GM23248 (cell line): ENCODE measurements around the gene BHLHE41. TPM values are rescaled to one million over a fixed set of nuclear protein-coding genes. Genes with fewer than 3 reads are reported as not detected.
A peak's percentile ranks its signal among the peaks of the same experiment; 100 is the strongest.

ENCODE experiments used
- DNase-seq: peaks from one replicate; pipeline ENCODE4 v3.0.0-alpha.2; 2015
- H2AFZ ChIP-seq: fragments of 200-600 bp; sonication (generic); 2 replicates; pipeline ENCODE4 v1.6.1; 2016; ENCODE audit warnings: antibody characterized with exemption
- H3F3A ChIP-seq: fragments of 200-600 bp; sonication (generic); 2 replicates; pipeline ENCODE4 v1.6.1; 2016; ENCODE audit warnings: mild to moderate bottlenecking, antibody characterized with exemption, mixed run types; ENCODE audit not compliant: insufficient read depth
- H3K27ac ChIP-seq: fragments of 200-600 bp; sonication (generic); 2 replicates; pipeline ENCODE4 v1.5.1; 2016; ENCODE audit warnings: mild to moderate bottlenecking
- H3K27me3 ChIP-seq: fragments of 200-600 bp; sonication (generic); replicated peaks from 2 replicates; pipeline ENCODE4 v1.6.1; 2016; ENCODE audit warnings: mild to moderate bottlenecking; ENCODE audit not compliant: insufficient read depth
- H3K36me3 ChIP-seq: fragments of 200-600 bp; sonication (generic); 2 replicates; pipeline ENCODE4 v1.6.1; 2016; ENCODE audit warnings: low read depth, mild to moderate bottlenecking
- H3K4me1 ChIP-seq: fragments of 200-600 bp; sonication (generic); 2 replicates; pipeline ENCODE4 v1.6.1; 2016; ENCODE audit warnings: mild to moderate bottlenecking; ENCODE audit not compliant: insufficient read depth
- H3K4me2 ChIP-seq: fragments of 200-600 bp; sonication (generic); one replicate; pipeline ENCODE4 v1.6.1; 2016; ENCODE audit warnings: mild to moderate bottlenecking; ENCODE audit not compliant: unreplicated experiment
- H3K4me3 ChIP-seq: fragments of 200-600 bp; sonication (generic); 2 replicates; pipeline ENCODE4 v1.5.1; 2016; ENCODE audit warnings: mild to moderate bottlenecking
- H3K79me2 ChIP-seq: fragments of 200-600 bp; sonication (generic); 2 replicates; pipeline ENCODE4 v1.6.1; 2016; ENCODE audit warnings: mild to moderate bottlenecking; ENCODE audit not compliant: insufficient read depth
- H3K9ac ChIP-seq: fragments of 200-600 bp; sonication (generic); 2 replicates; pipeline ENCODE4 v1.6.1; 2016; ENCODE audit warnings: mild to moderate bottlenecking
- H3K9me2 ChIP-seq: fragments of 200-600 bp; sonication (generic); 2 replicates; pipeline ENCODE4 v1.6.1; 2016; ENCODE audit warnings: mixed run types, mild to moderate bottlenecking, moderate library complexity; ENCODE audit not compliant: insufficient read depth
- H3K9me3 ChIP-seq: fragments of 200-600 bp; sonication (generic); one replicate; pipeline ENCODE4 v1.6.1; 2017; ENCODE audit warnings: low read depth
- H4K20me1 ChIP-seq: fragments of 200-600 bp; sonication (generic); 2 replicates; pipeline ENCODE4 v1.6.0; 2016; ENCODE audit not compliant: insufficient read depth
- EZH2 ChIP-seq: fragments of 200-600 bp; sonication (generic); IDR thresholded peaks from 2 replicates; pipeline ENCODE4 v1.6.1; 2018; ENCODE audit warnings: antibody characterized with exemption, mild to moderate bottlenecking; ENCODE audit not compliant: insufficient read depth, poor library complexity, severe bottlenecking
- EZH2phosphoT487 ChIP-seq: fragments of 200-600 bp; sonication (generic); IDR thresholded peaks from 2 replicates; pipeline ENCODE4 v1.6.1; 2018; ENCODE audit warnings: antibody characterized with exemption, moderate library complexity, mild to moderate bottlenecking, low read depth; ENCODE audit not compliant: insufficient read depth
- WGBS, 2 experiments: methylation state at CpG; one replicate each; pipeline ENCODE4 v1.1.6; 2015 to 2017; ENCODE audit warnings: low lambda C conversion rate in 2 of 2, low coverage in 1 of 2; ENCODE audit errors: missing lambda C conversion rate in 2 of 2; 5-methylcytosine and 5-hydroxymethylcytosine counted together
- in situ Hi-C: fragments of 300-500 bp; cut with MboI; formaldehyde crosslinking; loops from 2 replicates; pipeline ENCODE4 v1.15.0; 2020
- polyA plus RNA-seq: library from polyadenylated mRNA; unstranded; fragments of >200 nt; fragmentation: Nextera tagmentation; extraction: Ambion mirVana; gene quantifications from 2 replicates; pipeline ENCODE4 v1.2.1, GENCODE V29; 2016
- total RNA-seq: library from RNA; depleted of rRNA; stranded (reverse); fragments of >200 nt; shearing (Covaris generic); gene quantifications from 2 replicates; pipeline ENCODE4 v1.2.3, GENCODE V29; 2014

The BHLHE41 gene
- total and polyA plus RNA-seq, 2 experiments from 2014 or later: 0.76 to 1.3 TPM

DNA sequence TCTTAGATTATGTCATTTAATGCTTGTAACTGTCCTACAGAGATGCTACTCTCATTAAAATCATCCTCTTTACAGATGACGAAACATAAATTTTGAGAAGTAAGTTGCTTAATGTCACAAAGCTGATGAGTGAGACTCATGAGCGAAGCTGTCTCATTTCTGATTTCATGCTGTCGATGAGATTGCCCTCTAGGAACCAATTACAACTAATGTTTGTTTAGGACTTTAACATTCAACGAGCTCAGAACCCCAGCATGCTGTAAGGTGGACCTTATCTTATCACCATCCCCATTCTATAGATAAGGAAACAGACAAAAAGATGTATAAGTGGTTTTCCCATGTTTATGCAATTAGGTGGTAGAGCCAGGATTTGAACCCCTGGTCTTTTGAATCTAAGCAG lies 23.1 kb downstream of the BHLHE41 start:
- TF ChIP-seq EZH2phosphoT487 (no peak), EZH2 (no peak)
- peaks cover 10% of the 10 kb centered on the region for H3K4me1 ChIP-seq
- H3F3A ChIP-seq: peaks cover 8% of the 10 kb centered on the region
- no peaks in the 10 kb centered on the region for H3K9me3 ChIP-seq
- no peak overlapping the region for H3K4me3 ChIP-seq
- no peak overlapping the region for H3K4me2 ChIP-seq
- H3K36me3 ChIP-seq: no peaks in the 10 kb centered on the region
- DNase-seq: no peak
- H3K79me2 ChIP-seq: no peaks in the 10 kb centered on the region
- no peak overlapping the region for H3K27ac ChIP-seq
- H3K9ac ChIP-seq: no peak overlapping the region
- 88 to 91% methylated on average over 4 of the region's 4 CpGs for WGBS, 2 experiments
- in situ Hi-C loops: no loop called here
- H3K9me2 ChIP-seq: no peaks in the 10 kb centered on the region
- H3K27me3 ChIP-seq: no peaks in the 10 kb centered on the region
- H4K20me1 ChIP-seq: no peaks in the 10 kb centered on the region
- no peak overlapping the region for H2AFZ ChIP-seq

GRCh38 chr12:26101350-26101734 lies 23.5 kb downstream of the BHLHE41 start:
- Histone ChIP-seq H3K36me3 (no peaks in the 10 kb centered on the region), H3K9ac (no peak overlapping the region), H3K27me3 (no peaks in the 10 kb centered on the region), H3K9me2 (no peaks in the 10 kb centered on the region), H3K79me2 (no peaks in the 10 kb centered on the region), H3K27ac (no peak overlapping the region), H2AFZ (no peak overlapping the region), H3F3A (peaks cover 8% of the 10 kb centered on the region), H4K20me1 (no peaks in the 10 kb centered on the region), H3K4me2 (no peak overlapping the region), H3K9me3 (no peaks in the 10 kb centered on the region), H3K4me3 (no peak overlapping the region), H3K4me1 (peaks cover 10% of the 10 kb centered on the region)
- in situ Hi-C loops: no loop called here
- 44 to 55% methylated on average over 3 of the region's 3 CpGs for WGBS, 2 experiments
- no peak for DNase-seq
- TF ChIP-seq EZH2 (no peak), EZH2phosphoT487 (no peak)

- no peak for TF ChIP-seq EZH2
- Histone ChIP-seq H3K36me3 (no peaks in the 10 kb centered on the region), H3F3A (peaks cover 8% of the 10 kb centered on the region), H3K27me3 (no peaks in the 10 kb centered on the region), H3K9me3 (no peaks in the 10 kb centered on the region), H3K27ac (no peak overlapping the region), H3K79me2 (no peaks in the 10 kb centered on the region), H3K4me2 (no peak overlapping the region), H3K9me2 (no peaks in the 10 kb centered on the region), H3K4me1 (peaks cover 10% of the 10 kb centered on the region), H4K20me1 (no peaks in the 10 kb centered on the region), H2AFZ (no peak overlapping the region), H3K9ac (no peak overlapping the region), H3K4me3 (no peak overlapping the region)
- DNase-seq: no peak
- WGBS, 2 experiments: 83 to 87% methylated on average over 8 of the region's 8 CpGs
- in situ Hi-C loops: no loop called here
Measured at GRCh38 chr12:26100666-26101349, 24.0 kb downstream of the BHLHE41 start.

DNA sequence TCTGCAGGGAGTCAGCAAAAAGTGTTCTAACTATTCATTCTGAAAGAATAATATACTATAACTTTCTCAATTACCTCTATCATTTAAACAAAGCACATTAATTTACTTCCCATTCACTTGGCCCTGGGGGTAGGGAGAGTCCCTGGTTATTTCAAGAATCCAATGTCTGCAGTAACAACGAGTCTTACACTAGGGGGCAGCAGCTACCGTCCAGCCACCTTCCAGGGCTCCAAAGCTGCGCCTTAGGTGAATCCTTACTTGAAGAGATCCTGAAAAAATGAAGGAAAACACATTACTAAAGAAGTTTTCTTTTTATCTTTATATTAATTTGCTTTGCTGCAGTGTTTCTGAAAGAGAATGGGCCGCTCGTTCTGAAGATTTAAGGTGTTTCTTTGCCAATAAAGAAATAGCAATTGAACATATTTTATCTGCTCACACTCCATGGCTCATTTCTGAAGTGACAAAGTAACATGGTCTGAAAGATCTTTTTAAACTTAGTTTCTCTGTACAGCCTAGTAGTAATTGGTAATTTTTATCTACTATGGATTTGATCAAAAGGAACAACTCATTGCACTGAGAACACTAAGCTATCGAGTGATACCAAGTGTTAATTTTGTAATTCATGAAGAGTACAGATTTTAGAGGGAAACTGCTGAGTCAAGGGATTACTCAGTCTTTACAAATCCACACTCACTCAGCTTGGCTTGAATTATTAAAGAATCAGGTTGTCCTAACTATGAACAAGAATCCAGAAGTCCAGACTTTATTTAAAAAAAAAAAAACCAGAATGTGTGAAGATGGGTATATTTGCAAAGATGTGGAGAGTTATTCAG lies 27.6 kb downstream of the BHLHE41 start:
- H3K4me1 ChIP-seq: peaks cover 10% of the 10 kb centered on the region
- no peaks in the 10 kb centered on the region for H3K27me3 ChIP-seq
- no peak for TF ChIP-seq EZH2
- no peak for TF ChIP-seq EZH2phosphoT487
- no peaks in the 10 kb centered on the region for H3K9me2 ChIP-seq
- peaks cover 8% of the 10 kb centered on the region for H3F3A ChIP-seq
- peak overlapping the region; percentile 59 for H3K9ac ChIP-seq
- H3K4me3 ChIP-seq: peak overlapping the region; percentile 51
- no peaks in the 10 kb centered on the region for H3K9me3 ChIP-seq
- H3K27ac ChIP-seq: peak overlapping the region; percentile 41
- peak overlapping the region; percentile 59 for H3K4me2 ChIP-seq
- peak; percentile 88 for DNase-seq
- no peaks in the 10 kb centered on the region for H4K20me1 ChIP-seq
- peak overlapping the region; percentile 71 for H2AFZ ChIP-seq
- in situ Hi-C loops: no loop called here
- 1 to 2% methylated on average over 6 of the region's 6 CpGs for WGBS, 2 experiments
- H3K36me3 ChIP-seq: no peaks in the 10 kb centered on the region
- H3K79me2 ChIP-seq: no peaks in the 10 kb centered on the region
